ENCODE data around the gene SERBP1. TPM values are rescaled to one million over a fixed set of nuclear protein-coding genes. Genes with fewer than 3 reads are reported as not detected.
"Not testable (repeated sequence)": the region's sequence is repeated elsewhere in the genome, so short reads cannot be mapped to it uniquely, and the experiment has no call there.

The SERBP1 gene
- total RNA-seq, 1 donor from 2014 or later = 137 TPM

GRCh38 chr1:67415041-67415440 lies 15.2 kb downstream of the SERBP1 start:
- Histone ChIP-seq H3K4me1 (peaks cover 6% of the 10 kb centered on the region), H3K27ac (no peak overlapping the region), H3K27me3 (no peaks in the 10 kb centered on the region), H3K9me3 (no peaks in the 10 kb centered on the region), H3K4me3 (no peak overlapping the region), H3K36me3 (peaks cover 100% of the 10 kb centered on the region)
- intact Hi-C loops (cut with DNase I) = no loop called here
- DNase-seq (no peak), ATAC-seq (no peak)
- TF ChIP-seq CTCF (IDR thresholded peaks at IDR 0.05) = no peak

- no peak for TF ChIP-seq CTCF (IDR thresholded peaks at IDR 0.05)
- Histone ChIP-seq H3K27ac (no peak overlapping the region), H3K27me3 (no peaks in the 10 kb centered on the region), H3K9me3 (no peaks in the 10 kb centered on the region), H3K4me1 (peaks cover 6% of the 10 kb centered on the region), H3K36me3 (peaks cover 98% of the 10 kb centered on the region), H3K4me3 (no peak overlapping the region)
- no peak for DNase-seq
- ATAC-seq = peak; percentile 21
- intact Hi-C loops (cut with DNase I) = no loop called here
Observed at GRCh38 chr1:67414574-67414973, 15.6 kb downstream of the SERBP1 start.

GRCh38 chr1:67413101-67413500 lies 17.1 kb downstream of the SERBP1 start:
- DNase-seq; H3K9me3 ChIP-seq; H3K27me3 ChIP-seq; H3K4me1 ChIP-seq; H3K27ac ChIP-seq; intact Hi-C loops (cut with DNase I); ATAC-seq; H3K4me3 ChIP-seq: not testable (repeated sequence)
- peaks cover 84% of the 10 kb centered on the region for H3K36me3 ChIP-seq

GRCh38 chr1:67408148-67408547 lies 22.1 kb downstream of the SERBP1 start:
- intact Hi-C loops (cut with DNase I) = no loop called here
- ATAC-seq = no peak
- TF ChIP-seq CTCF (IDR thresholded peaks at IDR 0.05) = no peak

GRCh38 chr1:67407498-67407897 lies 22.7 kb downstream of the SERBP1 start:
- no peak for TF ChIP-seq CTCF (IDR thresholded peaks at IDR 0.05)
- H3K9me3 ChIP-seq = no peaks in the 10 kb centered on the region
- intact Hi-C loops (cut with DNase I) = no loop called here
- no peaks in the 10 kb centered on the region for H3K27me3 ChIP-seq
- H3K4me1 ChIP-seq = peaks cover 13% of the 10 kb centered on the region
- H3K36me3 ChIP-seq = peaks cover 28% of the 10 kb centered on the region
- no peak overlapping the region for H3K27ac ChIP-seq
- DNase-seq (no peak), ATAC-seq (no peak)
- no peak overlapping the region for H3K4me3 ChIP-seq

More at GRCh38 chr1:67408148-67408547, 22.1 kb downstream of the SERBP1 start:
- Histone ChIP-seq H3K27me3 (no peaks in the 10 kb centered on the region), H3K4me1 (peaks cover 13% of the 10 kb centered on the region), H3K36me3 (peaks cover 34% of the 10 kb centered on the region), H3K9me3 (no peaks in the 10 kb centered on the region), H3K27ac (no peak overlapping the region), H3K4me3 (no peak overlapping the region)
- no peak for DNase-seq

- intact Hi-C loops (cut with DNase I) = no loop called here
- TF ChIP-seq CTCF (IDR thresholded peaks at IDR 0.05) = no peak
- no peak overlapping the region for H3K27ac ChIP-seq
Observed at GRCh38 chr1:67405473-67406245, 24.5 kb downstream of the SERBP1 start.

More at GRCh38 chr1:67405473-67406245, 24.5 kb downstream of the SERBP1 start:
- Histone ChIP-seq H3K27me3 (no peaks in the 10 kb centered on the region), H3K9me3 (no peaks in the 10 kb centered on the region), H3K36me3 (peaks cover 9% of the 10 kb centered on the region), H3K4me3 (no peak overlapping the region), H3K4me1 (peaks cover 13% of the 10 kb centered on the region)
- DNase-seq (no peak), ATAC-seq (peak; percentile 45)

Measured in upper lobe of right lung (tissue), 1 donor.